GM12878 (cell line): ENCODE measurements around the gene ARHGEF25. TPM values are rescaled to one million over a fixed set of nuclear protein-coding genes. Genes with fewer than 3 reads are reported as not detected.

Experiments used
- ATAC-seq: fragments of 200-7000 bp; cut with Tn5 transposase; 3 replicates; pipeline ENCODE4 v1.9.1; 2020; ENCODE audit warnings: mild to moderate bottlenecking, moderate library complexity
- BruUV-seq: library from RNA; stranded (reverse); fragments of 400-500 nt; replicated peaks from 2 replicates; lab custom pipeline; 2021; lab: Mats Ljungman, UMichigan
- CTCF ChIA-PET: fragments of 300-600 bp; sonication (Branson Sonifier 250); formaldehyde crosslinking; extraction: SDS; loops from one replicate; lab custom pipeline; 2021; ENCODE audit warnings: inconsistent platforms; lab: Yijun Ruan, JAX
- POLR2A ChIA-PET: fragments of 350-600 bp; formaldehyde crosslinking; extraction: SDS; loops from one replicate; lab custom pipeline; 2021; ENCODE audit warnings: inconsistent platforms; lab: Charles Lee
- RAD21 ChIA-PET: fragments of 300-600 bp; sonication (Branson Sonifier 250); formaldehyde crosslinking; loops from one replicate; lab custom pipeline; 2023; ENCODE audit warnings: antibody characterized with exemption; ENCODE audit not compliant: unreplicated experiment; lab: Charles Lee
- SMC1A ChIA-PET: fragments of 300-600 bp; sonication (Branson Sonifier 250); formaldehyde crosslinking; loops from one replicate; lab custom pipeline; 2023; ENCODE audit not compliant: unreplicated experiment, uncharacterized antibody; lab: Charles Lee
- DNase-seq: peaks from one replicate; pipeline ENCODE4 v3.0.0-alpha.2; 2011; ENCODE audit warnings: low read depth, low spot score
- FAIRE-seq: peaks from 3 replicates; lab custom pipeline; 2011; peaks lifted over from hg19 to GRCh38; lab: Jason Lieb, UNC
- H2AFZ ChIP-seq: 2 replicates; pipeline ENCODE4 v1.6.0; 2011; ENCODE audit warnings: low read depth, low read length, control low read depth; ENCODE audit not compliant: control insufficient read depth
- H3K27ac ChIP-seq: 2 replicates; pipeline ENCODE4 v1.5.1; 2011; ENCODE audit warnings: control low read depth; ENCODE audit not compliant: control insufficient read depth, insufficient read depth
- H3K27me3 ChIP-seq, 2 experiments: replicated peaks in 1 of 2; 2 replicates each; pipeline versions ENCODE4 v1.6.0 to v1.6.1; 2011; ENCODE audit warnings: low read length in 1 of 2; ENCODE audit not compliant: control insufficient read depth in 2 of 2, insufficient read depth in 2 of 2
- H3K36me3 ChIP-seq, 2 experiments: 2 replicates each; pipeline ENCODE4 v1.5.1; 2011; ENCODE audit warnings: low read length in 1 of 2; ENCODE audit not compliant: control insufficient read depth in 2 of 2, insufficient read depth in 2 of 2
- H3K4me1 ChIP-seq: 2 replicates; pipeline ENCODE4 v1.6.1; 2011; ENCODE audit warnings: mild to moderate bottlenecking, low read length, moderate library complexity, mixed read lengths; ENCODE audit not compliant: control insufficient read depth, insufficient read depth
- H3K4me2 ChIP-seq: 2 replicates; pipeline ENCODE4 v1.6.0; 2011; ENCODE audit warnings: control low read depth; ENCODE audit not compliant: control insufficient read depth, insufficient read depth
- H3K4me3 ChIP-seq: fragments of 200-600 bp; sonication (generic); 2 replicates; pipeline ENCODE4 v1.5.1; 2016
- H3K79me2 ChIP-seq: 2 replicates; pipeline ENCODE4 v1.6.0; 2011; ENCODE audit warnings: low read length; ENCODE audit not compliant: control insufficient read depth, insufficient read depth
- H3K9ac ChIP-seq: 2 replicates; pipeline ENCODE4 v1.8.0; 2011; ENCODE audit warnings: low read length, control low read depth, mixed read lengths; ENCODE audit not compliant: control insufficient read depth, insufficient read depth
- H3K9me3 ChIP-seq: replicated peaks from 3 replicates; pipeline ENCODE4 v1.5.1; 2011; ENCODE audit warnings: mild to moderate bottlenecking, low read length; ENCODE audit not compliant: control insufficient read depth, insufficient read depth
- H4K20me1 ChIP-seq: 2 replicates; pipeline ENCODE4 v1.6.0; 2011; ENCODE audit not compliant: control insufficient read depth, insufficient read depth
- BCL11A ChIP-seq: IDR thresholded peaks from 2 replicates; pipeline ENCODE4 v1.6.1; 2011; ENCODE audit warnings: low read depth, low read length
- CEBPB ChIP-seq, 2 experiments: fragments of 150-350 bp in 1 of 2; IDR thresholded peaks; 2 replicates each; pipeline ENCODE4 v1.6.1; 2012 to 2014; ENCODE audit warnings: low read depth in 2 of 2, low read length in 2 of 2, borderline replicate concordance in 1 of 2, inconsistent platforms in 1 of 2
- CREB1 ChIP-seq: IDR thresholded peaks from 2 replicates; pipeline ENCODE4 v1.6.1; 2012; ENCODE audit warnings: low read depth, mild to moderate bottlenecking, inconsistent platforms
- ELK1 ChIP-seq: IDR thresholded peaks from 2 replicates; pipeline ENCODE4 v1.6.1; 2012; ENCODE audit warnings: low read depth, low read length, improper control_type of control experiment
- ETV6 ChIP-seq, 2 experiments: fragments of 450-650 bp in 1 of 2; IDR thresholded peaks in 1 of 2; conservative IDR thresholded peaks in 1 of 2; 2 replicates each; pipeline ENCODE4 v1.6.1; 2014; ENCODE audit warnings: antibody characterized with exemption in 1 of 2, borderline replicate concordance in 1 of 2, low read depth in 1 of 2, mild to moderate bottlenecking in 1 of 2, moderate library complexity in 1 of 2
- FOXM1 ChIP-seq: IDR thresholded peaks from 2 replicates; pipeline ENCODE4 v1.6.1; 2012; ENCODE audit warnings: low read depth, mild to moderate bottlenecking, inconsistent platforms, low read length, moderate library complexity
- HCFC1 ChIP-seq: fragments of 150-350 bp; IDR thresholded peaks from 2 replicates; pipeline ENCODE4 v1.6.1; 2014; ENCODE audit warnings: low read length
- HDGF ChIP-seq: fragments of 450-650 bp; IDR thresholded peaks from 2 replicates; pipeline ENCODE4 v1.6.1; 2016; ENCODE audit warnings: antibody characterized with exemption
- MTA3 ChIP-seq: IDR thresholded peaks from 2 replicates; pipeline ENCODE4 v1.6.1; 2012; ENCODE audit warnings: low read length, inconsistent platforms, borderline replicate concordance
- NBN ChIP-seq: fragments of 450-650 bp; IDR thresholded peaks from 2 replicates; pipeline ENCODE4 v1.6.1; 2016
- NFXL1 ChIP-seq: fragments of 450-650 bp; IDR thresholded peaks from 2 replicates; pipeline ENCODE4 v1.6.1; 2017; ENCODE audit warnings: antibody characterized with exemption, mild to moderate bottlenecking, borderline replicate concordance
- POLR2AphosphoS5 ChIP-seq: IDR thresholded peaks from 2 replicates; pipeline ENCODE4 v1.6.1; 2011; ENCODE audit warnings: mild to moderate bottlenecking, low read length, inconsistent platforms
- RELB ChIP-seq: fragments of 450-650 bp; IDR thresholded peaks from 2 replicates; pipeline ENCODE4 v1.6.1; 2017; ENCODE audit warnings: low read depth, mild to moderate bottlenecking, moderate library complexity
- TAF1 ChIP-seq: IDR thresholded peaks from 2 replicates; pipeline ENCODE4 v1.6.1; 2011; ENCODE audit warnings: mild to moderate bottlenecking, low read depth, low read length, borderline replicate concordance
- USF1 ChIP-seq: IDR thresholded peaks from 2 replicates; pipeline ENCODE4 v1.6.1; 2011; ENCODE audit warnings: borderline replicate concordance, low read depth, mild to moderate bottlenecking, moderate library complexity, mixed read lengths, low read length; ENCODE audit not compliant: insufficient read depth; ENCODE audit errors: extremely low read length
- YY1 ChIP-seq: IDR thresholded peaks from 2 replicates; pipeline ENCODE4 v1.6.1; 2011; ENCODE audit warnings: low read depth, mild to moderate bottlenecking, low read length
- ZBED1 ChIP-seq: IDR thresholded peaks from 2 replicates; pipeline ENCODE4 v1.6.1; 2016; ENCODE audit warnings: borderline replicate concordance
- ZNF207 ChIP-seq: fragments of 450-650 bp; IDR thresholded peaks from 2 replicates; pipeline ENCODE4 v1.6.1; 2014; ENCODE audit warnings: antibody characterized with exemption, mild to moderate bottlenecking, borderline replicate concordance
- WGBS: methylation state at CpG from one replicate; pipeline ENCODE4 v1.1.6; 2016; ENCODE audit warnings: low lambda C conversion rate; ENCODE audit not compliant: insufficient replicate concordance, insufficient coverage; ENCODE audit errors: missing lambda C conversion rate; 5-methylcytosine and 5-hydroxymethylcytosine counted together
- in situ Hi-C: fragments of 300-500 bp; cut with MboI; formaldehyde crosslinking; loops from 9 replicates; pipeline ENCODE4 v1.14.3; 2018; ENCODE audit warnings: mixed read lengths
- intact Hi-C: fragments of 100-400 bp; cut with micrococcal nuclease; formaldehyde crosslinking; loops from one replicate; pipeline ENCODE4 v1.14.2; 2022; ENCODE audit not compliant: unreplicated experiment
- polyA plus RNA-seq, 11 experiments: library from polyadenylated mRNA; depleted of rRNA in 4 of 11; unstranded in 6 of 11; stranded (reverse) in 5 of 11; fragments of >200 nt; fragmentation: Nextera tagmentation in 4 of 11; fragmentation: Illumina TruSeq in 1 of 11; extraction: Ambion mirVana in 4 of 11; extraction: Trizol in 1 of 11; gene quantifications; 1 replicate in 1 of 11; 2 replicates in 10 of 11; pipeline versions ENCODE4 v1.2.1 to v1.2.3, GENCODE V29; 2011 to 2016; ENCODE audit warnings: inconsistent platforms in 2 of 11, missing spikeins in 2 of 11, low read depth in 1 of 11
- total RNA-seq, 4 experiments: library from RNA; depleted of rRNA in 3 of 4; stranded (reverse); fragments of >200 nt in 3 of 4; fragmentation: Illumina TruSeq in 1 of 4; extraction: Trizol in 1 of 4; gene quantifications; 2 replicates each; pipeline versions ENCODE4 v1.2.1 to v1.2.3, GENCODE V29; 2013 to 2021

The ARHGEF25 gene
- total and polyA plus RNA-seq, 10 of the 15 experiments (the other 5 are each of a cell fraction or from before 2014, with no cell fraction given) = 0.08 to 4.5 (median 1.2) TPM; not detected in 3

- TF ChIP-seq RELB (no peak), CEBPB (IDR thresholded peaks at IDR 0.05; ENCODE audit: borderline replicate concordance in 1 of 2, low read depth in 2 of 2, low read length in 2 of 2) (no peak), NBN (no peak), MTA3 (no peak), ETV6 (conservative IDR thresholded peaks at IDR 0.05 in 1 of 2, IDR thresholded peaks at IDR 0.05 in 1 of 2; ENCODE audit: borderline replicate concordance in 1 of 2, low read depth in 1 of 2) (no peak), NFXL1 (no peak), POLR2AphosphoS5 (no peak), HDGF (no peak)
Measured at GRCh38 chr12:57603815-57604453, 7.3 kb upstream of the ARHGEF25 start (continued).

GRCh38 chr12:57604454-57604991 is 6.7 kb upstream of the ARHGEF25 start, which contains the start of gene DTX3:
DTX3 (plus strand) TSS chr12:57604824; CDS start chr12:57606518, 1,694 bp downstream.
- Histone ChIP-seq H4K20me1 (no peaks in the 10 kb centered on the region), H3K27ac (peak within 1 kb of the TSS; percentile 56), H2AFZ (peak within 1 kb of the TSS; percentile 97), H3K79me2 (no peaks in the 10 kb centered on the region), H3K36me3 (peaks cover 0 to 3% of the 10 kb centered on the region in 2 experiments; a peak in 2 of 4 replicates), H3K9ac (peak within 1 kb of the TSS; percentile 75), H3K27me3 (no peaks in the 10 kb centered on the region), H3K4me3 (peak within 1 kb of the TSS; percentile 83), H3K4me1 (peaks cover 4% of the 10 kb centered on the region; the same call in 1 of the 2 replicates), H3K9me3 (no peaks in the 10 kb centered on the region), H3K4me2 (peak within 1 kb of the TSS; percentile 86)
- ATAC-seq (peak; percentile 71), DNase-seq (no peak), FAIRE-seq (no peak)
- no TSS peak for BruUV-seq
- in situ Hi-C loops = no loop called here
- ChIA-PET SMC1A (no interaction called here), CTCF (no interaction called here), POLR2A (interaction anchor here (0.5 to 2.5 kb wide), 3 partner anchors 10 to 87 kb away, joined by 3 to 13 read pairs (median 3); no protein-coding TSS in a partner anchor), RAD21 (no interaction called here)
- WGBS = 8% methylated on average over 13 of the region's 36 CpGs
- intact Hi-C loops = no loop called here
- TF ChIP-seq HCFC1 (0 out of 2 replicates have a peak, but pooled peaks have one; percentile 12), USF1 (peak; percentile 84), ELK1 (no peak), ZBED1 (no peak), FOXM1 (0 out of 2 replicates have a peak, but pooled peaks have one; percentile 18), CREB1 (peak; percentile 9; the same call in 1 of the 2 replicates), BCL11A (no peak), YY1 (peak; percentile 94), ZNF207 (no peak), TAF1 (peak; percentile 45; the same call in 1 of the 2 replicates)
